K562 (cell line): Measurements from ENCODE around the gene STX1A. TPM values are rescaled to one million over a fixed set of nuclear protein-coding genes. Genes with fewer than 3 reads are reported as not detected.

ENCODE experiments used
- ATAC-seq: fragments of 200-7000 bp; cut with Tn5 transposase; 3 replicates; pipeline ENCODE4 v1.9.1; 2020; ENCODE audit warnings: moderate library complexity
- BruUV-seq: library from RNA; stranded (reverse); fragments of 400-500 nt; replicated peaks from 2 replicates; lab custom pipeline; 2021; lab: Mats Ljungman, UMichigan
- CTCF ChIA-PET: fragments of 300-600 bp; formaldehyde crosslinking; extraction: SDS; loops from one replicate; lab custom pipeline; 2021; ENCODE audit warnings: low intra/inter-chr PET ratio; lab: Yijun Ruan, JAX
- POLR2A ChIA-PET: fragments of 300-600, 350-650 bp; sonication (Branson Sonifier 250); formaldehyde crosslinking; extraction: SDS; loops from one replicate; lab custom pipeline; 2021; ENCODE audit warnings: antibody characterized with exemption, inconsistent platforms; lab: Yijun Ruan, JAX
- DNase-seq, 4 experiments: peaks; one replicate each; pipeline versions ENCODE4 v3.0.0 to v3.0.0-alpha.2; 2011 to 2018; ENCODE audit warnings: low spot score in 3 of 4, mixed read lengths in 3 of 4; ENCODE audit errors: extremely low read depth in 1 of 4
- FAIRE-seq: peaks from 2 replicates; lab custom pipeline; 2011; peaks lifted over from hg19 to GRCh38; lab: Jason Lieb, UNC
- H2AFZ ChIP-seq: 2 replicates; pipeline ENCODE4 v1.6.0; 2011; ENCODE audit warnings: low read depth, low read length, control low read depth, inconsistent platforms
- H3K27ac ChIP-seq: fragments of 200-600 bp; 3 replicates; pipeline ENCODE4 v1.8.0; 2011; ENCODE audit warnings: low read depth, mild to moderate bottlenecking, control low read depth, inconsistent platforms, low read length, moderate library complexity, mixed read lengths; ENCODE audit errors: extremely low read depth
- H3K27me3 ChIP-seq, 2 experiments: fragments of 300-600 bp in 1 of 2; 2 replicates in 1 of 2; 3 replicates in 1 of 2; pipeline versions ENCODE4 v1.6.0 to v1.8.0; 2011; ENCODE audit warnings: inconsistent platforms in 2 of 2, low read length in 2 of 2, mild to moderate bottlenecking in 1 of 2, mixed read lengths in 1 of 2, moderate library complexity in 1 of 2; ENCODE audit not compliant: control insufficient read depth in 2 of 2, insufficient read depth in 2 of 2
- H3K36me3 ChIP-seq: fragments of 300-600 bp; 3 replicates; pipeline ENCODE4 v1.8.0; 2011; ENCODE audit warnings: mild to moderate bottlenecking, low read length, inconsistent platforms; ENCODE audit not compliant: control insufficient read depth, insufficient read depth
- H3K4me1 ChIP-seq, 2 experiments: fragments of 200-600 bp in 1 of 2; replicated peaks in 1 of 2; 2 replicates in 1 of 2; 3 replicates in 1 of 2; pipeline versions ENCODE4 v1.5.1 to v1.8.0; 2011; ENCODE audit warnings: inconsistent platforms in 2 of 2, low read length in 2 of 2, mild to moderate bottlenecking in 1 of 2, mixed read lengths in 1 of 2, moderate library complexity in 1 of 2; ENCODE audit not compliant: control insufficient read depth in 2 of 2, insufficient read depth in 2 of 2
- H3K4me2 ChIP-seq: 2 replicates; pipeline ENCODE4 v1.6.1; 2011; ENCODE audit warnings: low read length, control low read depth, inconsistent platforms, mixed read lengths; ENCODE audit not compliant: insufficient read depth
- H3K4me3 ChIP-seq: fragments of 200-600 bp; sonication (generic), shearing (Covaris generic); 2 replicates; pipeline ENCODE4 v1.5.1; 2016; ENCODE audit warnings: control low read depth, inconsistent platforms
- H3K79me2 ChIP-seq: fragments of 200-600 bp; 3 replicates; pipeline ENCODE4 v1.8.0; 2011; ENCODE audit warnings: low read length, inconsistent platforms; ENCODE audit not compliant: control insufficient read depth, insufficient read depth
- H3K9ac ChIP-seq, 2 experiments: 2 replicates each; pipeline versions ENCODE4 v1.6.0 to v1.6.1; 2011; ENCODE audit warnings: low read depth in 2 of 2, low read length in 2 of 2, control low read depth in 1 of 2, inconsistent platforms in 1 of 2, mild to moderate bottlenecking in 1 of 2, mixed read lengths in 1 of 2; ENCODE audit not compliant: insufficient read depth in 1 of 2
- H3K9me1 ChIP-seq: one replicate; pipeline ENCODE4 v1.6.0; 2011; ENCODE audit warnings: inconsistent platforms, mild to moderate bottlenecking, low read length, moderate library complexity; ENCODE audit not compliant: control insufficient read depth, insufficient read depth
- H3K9me3 ChIP-seq: replicated peaks from 2 replicates; pipeline ENCODE4 v1.5.1; 2011; ENCODE audit warnings: low read depth, low read length, inconsistent platforms; ENCODE audit not compliant: control insufficient read depth, insufficient read depth
- H4K20me1 ChIP-seq: replicated peaks from 2 replicates; pipeline ENCODE4 v1.6.1; 2011; ENCODE audit warnings: low read length, inconsistent platforms, mixed read lengths; ENCODE audit not compliant: control insufficient read depth, insufficient read depth
- BCOR ChIP-seq: fragments of 450-650 bp; IDR thresholded peaks from 2 replicates; pipeline ENCODE4 v1.6.1; 2016
- BMI1 ChIP-seq: fragments of 150-350 bp; IDR thresholded peaks from 2 replicates; pipeline ENCODE4 v1.6.1; 2014; ENCODE audit warnings: low read length
- CBX3 ChIP-seq, 2 experiments: IDR thresholded peaks; 1 replicate in 1 of 2; 2 replicates in 1 of 2; pipeline ENCODE4 v1.6.1; 2012; ENCODE audit warnings: inconsistent platforms in 2 of 2, low read length in 2 of 2, borderline replicate concordance in 1 of 2, control low read depth in 1 of 2
- HDAC2 ChIP-seq: fragments of 450-650 bp; IDR thresholded peaks from 2 replicates; pipeline ENCODE4 v1.6.1; 2016; ENCODE audit warnings: mild to moderate bottlenecking
- HLTF ChIP-seq: fragments of 450-650 bp; IDR thresholded peaks from 2 replicates; pipeline ENCODE4 v1.6.1; 2016
- JUNB ChIP-seq: fragments of 450-650 bp; formaldehyde crosslinking; conservative IDR thresholded peaks from 2 replicates; pipeline ENCODE4 v1.4.0; 2020; ENCODE audit warnings: mild to moderate bottlenecking
- KDM1A ChIP-seq, 2 experiments: fragments of 450-650 bp; IDR thresholded peaks; 2 replicates each; pipeline ENCODE4 v1.6.1; 2016; ENCODE audit warnings: mild to moderate bottlenecking in 2 of 2
- MECOM ChIP-seq: fragments of 250-450 bp; sonication (Bioruptor Pico); IDR thresholded peaks from 2 replicates; pipeline ENCODE4 v1.8.0; 2022; ENCODE audit warnings: inconsistent platforms
- MED1 ChIP-seq: sonication (generic); formaldehyde crosslinking; IDR thresholded peaks from 2 replicates; pipeline ENCODE4 v1.8.1; 2023; ENCODE audit warnings: missing genetic modification reagents, borderline replicate concordance
- NKRF ChIP-seq: fragments of 450-650 bp; IDR thresholded peaks from 2 replicates; pipeline ENCODE4 v1.6.1; 2016; ENCODE audit warnings: borderline replicate concordance
- NR3C1 ChIP-seq: sonication (generic); formaldehyde crosslinking; IDR thresholded peaks from 2 replicates; pipeline ENCODE4 v1.8.1; 2022; ENCODE audit warnings: missing genetic modification reagents
- PML ChIP-seq: IDR thresholded peaks from 2 replicates; pipeline ENCODE4 v1.6.1; 2012; ENCODE audit warnings: low read length, inconsistent platforms
- POLR2B ChIP-seq: fragments of 450-650 bp; IDR thresholded peaks from 2 replicates; pipeline ENCODE4 v1.6.1; 2018; ENCODE audit warnings: low read depth; ENCODE audit not compliant: partially characterized antibody
- RBM25 ChIP-seq: fragments of 200-400 bp; formaldehyde crosslinking; IDR thresholded peaks from 2 replicates; pipeline ENCODE4 v1.6.1; 2018; ENCODE audit warnings: low read length, low read depth, moderate library complexity; ENCODE audit not compliant: severe bottlenecking
- SMARCA4 ChIP-seq: fragments of 450-650 bp; IDR thresholded peaks from 2 replicates; pipeline ENCODE4 v1.6.1; 2016
- TRIM28 ChIP-seq: fragments of 450-650 bp; IDR thresholded peaks from 2 replicates; pipeline ENCODE4 v1.6.1; 2017
- ZNF184 ChIP-seq: sonication (generic); formaldehyde crosslinking; IDR thresholded peaks from 2 replicates; pipeline ENCODE4 v1.5.0; 2020; ENCODE audit warnings: missing genetic modification reagents
- ZNF24 ChIP-seq: fragments of 450-650 bp; IDR thresholded peaks from 2 replicates; pipeline ENCODE4 v1.6.1; 2016
- ZNF780A ChIP-seq: fragments of 250-450 bp; sonication (Bioruptor Pico); IDR thresholded peaks from 2 replicates; pipeline ENCODE4 v1.5.0; 2021; ENCODE audit warnings: mild to moderate bottlenecking
- in situ Hi-C: fragments of 300-500 bp; cut with MboI; formaldehyde crosslinking; loops from 4 replicates; pipeline ENCODE4 v1.15.0; 2018; ENCODE audit warnings: inconsistent platforms, mixed read lengths
- intact Hi-C: fragments of 100-400 bp; cut with micrococcal nuclease; formaldehyde crosslinking; loops from 2 replicates; pipeline ENCODE4 v1.14.2; 2022
- polyA plus RNA-seq, 8 experiments: library from polyadenylated mRNA; depleted of rRNA in 4 of 8; stranded (reverse) in 5 of 8; unstranded in 3 of 8; fragments of >200 nt; fragmentation: Nextera tagmentation in 2 of 8; fragmentation: Illumina TruSeq in 1 of 8; extraction: Ambion mirVana in 2 of 8; extraction: Trizol in 1 of 8; gene quantifications; 2 replicates each; pipeline versions ENCODE4 v1.2.1 to v1.2.3, GENCODE V29; 2011 to 2014; ENCODE audit warnings: inconsistent platforms in 1 of 8, missing spikeins in 1 of 8
- total RNA-seq, 7 experiments: library from RNA; depleted of rRNA in 6 of 7; stranded (reverse); fragments of >200 nt in 6 of 7; fragmentation: Illumina TruSeq in 2 of 7; extraction: Trizol in 2 of 7; gene quantifications; 2 replicates each; pipeline versions ENCODE4 v1.2.1 to v1.2.3, GENCODE V29; 2011 to 2021; ENCODE audit warnings: low replicate concordance in 1 of 7

The STX1A gene
- total and polyA plus RNA-seq, 9 of the 15 experiments (the other 6 are each of a cell fraction or from before 2014, with no cell fraction given), result 0.04 to 15.1 (median 6.3) TPM

- TF ChIP-seq ZNF24 (peak; percentile 55), ZNF780A (CRISPR knock-in tag) (no peak), NR3C1 (CRISPR knock-in tag) (no peak), MECOM (no peak), NKRF (peak; percentile 80), POLR2B (no peak), JUNB (no peak), BMI1 (no peak), MED1 (CRISPR knock-in tag) (no peak)
- TF ChIP-seq, all 486 proteins: peak for 130
Measured at GRCh38 chr7:73667344-73668102, 51.9 kb downstream of the STX1A start, which contains the start of gene VPS37D (continued).

- Histone ChIP-seq H3K4me3 (no peak overlapping the region), H3K4me1 (peaks cover 9 to 24% of the 10 kb centered on the region in 2 experiments; a peak in 4 of 5 replicates), H3K4me2 (no peak overlapping the region), H3K27ac (no peak overlapping the region), H2AFZ (no peak overlapping the region), H3K9ac (no peak overlapping the region), H3K27me3 (peaks cover 5 to 6% of the 10 kb centered on the region in 2 experiments; a peak in 3 of 5 replicates), H3K9me3 (peaks cover 7% of the 10 kb centered on the region), H3K36me3 (no peaks in the 10 kb centered on the region)
- ChIA-PET POLR2A (interaction anchor here (0.6 kb wide), 1 partner anchor 38 kb away, joined by 3 read pairs; no protein-coding TSS in a partner anchor), CTCF (interaction anchor here (1.0 kb wide), 1 partner anchor 39 kb away, joined by 7 read pairs; no protein-coding TSS in a partner anchor)
- no peak for FAIRE-seq
- BruUV-seq, result no TSS peak
- DNase-seq, result no peak
- in situ Hi-C loops, result no loop called here
- TF ChIP-seq BCOR (peak; percentile 92), TRIM28 (peak; percentile 82), HDAC2 (peak; percentile 69), CBX3 (IDR thresholded peaks at IDR 0.05; ENCODE audit: borderline replicate concordance in 1 of 2, low read length in 2 of 2) (peak in 1 of 2 experiments; percentile 80; a peak in 1 of 3 replicates), RBM25 (peak; percentile 91), PML (no peak), HLTF (peak; percentile 59; the same call in 1 of the 2 replicates), ZNF184 (CRISPR knock-in tag) (peak; percentile 97), KDM1A (IDR thresholded peaks at IDR 0.05) (peak; percentile 28 to 71; a peak in 3 of 4 replicates), SMARCA4 (no peak)
- TF ChIP-seq, all 486 proteins: peak for 8
- no peaks in the 10 kb centered on the region for H4K20me1 ChIP-seq
- ATAC-seq, result no peak
- intact Hi-C loops, result no loop called here
- H3K9me1 ChIP-seq, result no peaks in the 10 kb centered on the region
- H3K79me2 ChIP-seq, result no peaks in the 10 kb centered on the region
Measured at GRCh38 chr7:73663033-73663432, 56.4 kb downstream of the STX1A start.
